ENCODE data around the gene CACNB1. TPM values are rescaled to one million over a fixed set of nuclear protein-coding genes. Genes with fewer than 3 reads are reported as not detected.

CACNB1 gene
- total and polyA plus RNA-seq, 2 experiments from 2014 or later: 27.6 to 41.6 TPM

GRCh38 chr17:39236450-39236927, 39.0 kb upstream of the CACNB1 start:
- no peaks in the 10 kb centered on the region for H3K27me3 ChIP-seq
- no peaks in the 10 kb centered on the region for H3K9me3 ChIP-seq (ENCODE audit: low read depth)
- no peak for DNase-seq (ENCODE audit: low read depth in 1 of 2, low spot score in 1 of 2)
- no peaks in the 10 kb centered on the region for H3K4me1 ChIP-seq (ENCODE audit: low read depth)
- H3K36me3 ChIP-seq: no peaks in the 10 kb centered on the region
- H3K27ac ChIP-seq: no peak overlapping the region
- no peak for TF ChIP-seq CTCF (IDR thresholded peaks at IDR 0.05; ENCODE audit: low read depth, low read length)
- H3K4me3 ChIP-seq: no peak overlapping the region

GRCh38 chr17:39235555-39236449, 38.3 kb upstream of the CACNB1 start:
- Histone ChIP-seq H3K27me3 (no peaks in the 10 kb centered on the region), H3K4me3 (no peak overlapping the region), H3K4me1 (ENCODE audit: low read depth) (no peaks in the 10 kb centered on the region), H3K9me3 (ENCODE audit: low read depth) (no peaks in the 10 kb centered on the region), H3K36me3 (no peaks in the 10 kb centered on the region), H3K27ac (no peak overlapping the region)
- peak; percentile 64 to 70 for DNase-seq (ENCODE audit: low read depth in 1 of 2, low spot score in 1 of 2)
- peak; percentile 73 for TF ChIP-seq CTCF (IDR thresholded peaks at IDR 0.05; ENCODE audit: low read depth, low read length)

GRCh38 chr17:39231591-39232551, 34.4 kb upstream of the CACNB1 start:
- Histone ChIP-seq H3K27ac (no peak overlapping the region), H3K27me3 (no peaks in the 10 kb centered on the region), H3K36me3 (no peaks in the 10 kb centered on the region), H3K4me1 (ENCODE audit: low read depth) (no peaks in the 10 kb centered on the region), H3K4me3 (no peak overlapping the region), H3K9me3 (ENCODE audit: low read depth) (no peaks in the 10 kb centered on the region)
- peak; percentile 62 to 63 for DNase-seq (ENCODE audit: low read depth in 1 of 2, low spot score in 1 of 2)
- TF ChIP-seq CTCF (IDR thresholded peaks at IDR 0.05; ENCODE audit: low read depth, low read length): peak; percentile 84

GRCh38 chr17:39231091-39231561, 33.7 kb upstream of the CACNB1 start:
- H3K4me3 ChIP-seq: no peak overlapping the region
- DNase-seq (ENCODE audit: low read depth in 1 of 2, low spot score in 1 of 2): no peak
- H3K4me1 ChIP-seq (ENCODE audit: low read depth): no peaks in the 10 kb centered on the region
- no peak overlapping the region for H3K27ac ChIP-seq
- H3K27me3 ChIP-seq: peaks cover 6% of the 10 kb centered on the region
- no peaks in the 10 kb centered on the region for H3K36me3 ChIP-seq
- no peaks in the 10 kb centered on the region for H3K9me3 ChIP-seq (ENCODE audit: low read depth)
- TF ChIP-seq CTCF (IDR thresholded peaks at IDR 0.05; ENCODE audit: low read depth, low read length): no peak

DNA sequence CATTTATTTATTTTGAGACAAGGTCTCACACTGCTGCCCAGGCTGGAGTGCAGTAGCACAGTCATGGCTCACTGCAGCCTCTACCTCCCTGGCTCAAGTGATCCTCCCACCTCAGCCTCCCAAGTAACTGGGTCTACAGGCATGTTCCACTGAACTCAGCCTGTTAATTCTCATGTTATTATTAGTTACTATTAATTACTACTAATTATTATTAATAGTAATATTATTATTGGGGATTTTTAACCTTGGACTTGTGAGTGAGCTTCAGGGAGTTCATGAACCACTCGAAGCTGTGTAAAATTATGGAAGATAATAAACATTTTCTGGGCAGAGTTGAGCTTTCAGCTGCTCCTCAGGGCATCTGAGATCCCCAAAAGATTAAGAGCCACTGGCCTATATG, 32.9 kb upstream of the CACNB1 start:
- no peaks in the 10 kb centered on the region for H3K4me1 ChIP-seq (ENCODE audit: low read depth)
- no peaks in the 10 kb centered on the region for H3K36me3 ChIP-seq
- no peaks in the 10 kb centered on the region for H3K9me3 ChIP-seq (ENCODE audit: low read depth)
- peaks cover 13% of the 10 kb centered on the region for H3K27me3 ChIP-seq
- TF ChIP-seq CTCF (IDR thresholded peaks at IDR 0.05; ENCODE audit: low read depth, low read length): no peak
- DNase-seq (ENCODE audit: low read depth in 1 of 2, low spot score in 1 of 2): no peak
- no peak overlapping the region for H3K27ac ChIP-seq
- no peak overlapping the region for H3K4me3 ChIP-seq
